Bronchial epithelial cell (primary cell): Measurements from ENCODE around the gene MRPS10. TPM values are rescaled to one million over a fixed set of nuclear protein-coding genes. Genes with fewer than 3 reads are reported as not detected.
"Not testable (repeated sequence)": the region's sequence is repeated elsewhere in the genome, so short reads cannot be mapped to it uniquely, and the experiment has no call there.

Experiments
- DNase-seq: peaks from one replicate; pipeline ENCODE4 v3.0.0-alpha.2; 2010; ENCODE audit warnings: low read depth
- FAIRE-seq: peaks from 2 replicates; lab custom pipeline; 2011; peaks lifted over from hg19 to GRCh38; lab: Jason Lieb, UNC
- H3K27me3 ChIP-seq: 2 replicates; pipeline ENCODE4 v1.5.1; 2011; ENCODE audit warnings: low read length; ENCODE audit not compliant: control insufficient read depth, insufficient read depth
- H3K36me3 ChIP-seq: 2 replicates; pipeline ENCODE4 v1.5.1; 2011; ENCODE audit warnings: low read length; ENCODE audit not compliant: control insufficient read depth, insufficient read depth
- H3K4me3 ChIP-seq: 2 replicates; pipeline ENCODE4 v1.5.1; 2011; ENCODE audit warnings: mild to moderate bottlenecking, low read depth, low read length, control low read depth
- CTCF ChIP-seq: IDR thresholded peaks from 2 replicates; pipeline ENCODE4 v1.5.1; 2011; ENCODE audit warnings: mild to moderate bottlenecking, moderate library complexity, low read length, control low read depth, inconsistent platforms; ENCODE audit not compliant: insufficient read depth, severe bottlenecking
- total RNA-seq: library from RNA; depleted of rRNA; stranded (reverse); fragments of >200 nt; gene quantifications from 2 replicates; pipeline ENCODE4 v1.2.1, GENCODE V29; 2014

MRPS10 gene
- total RNA-seq, 1 donor from 2014 or later: 71.6 TPM

- no peak for TF ChIP-seq CTCF
Measured at GRCh38 chr6:42194056-42194455, 23.6 kb downstream of the MRPS10 start.

GRCh38 chr6:42193491-42193894 is 24.2 kb downstream of the MRPS10 start:
- no peaks in the 10 kb centered on the region for H3K27me3 ChIP-seq
- TF ChIP-seq CTCF: no peak
- FAIRE-seq: no peak
- H3K36me3 ChIP-seq: no peaks in the 10 kb centered on the region
- H3K4me3 ChIP-seq: no peak overlapping the region
- DNase-seq: peak; percentile 76

More at GRCh38 chr6:42194056-42194455, 23.6 kb downstream of the MRPS10 start:
- FAIRE-seq (no peak), DNase-seq (no peak)
- Histone ChIP-seq H3K27me3 (no peaks in the 10 kb centered on the region), H3K36me3 (no peaks in the 10 kb centered on the region), H3K4me3 (no peak overlapping the region)

- FAIRE-seq, H3K4me3 ChIP-seq, H3K36me3 ChIP-seq, H3K27me3 ChIP-seq: not testable (repeated sequence)
- peak; percentile 60 for DNase-seq
Measured at GRCh38 chr6:42192385-42192784, 25.3 kb downstream of the MRPS10 start.

- H3K4me3 ChIP-seq: no peak overlapping the region
- DNase-seq (peak; percentile 31), FAIRE-seq (no peak)
- no peak for TF ChIP-seq CTCF
- H3K27me3 ChIP-seq: no peaks in the 10 kb centered on the region
- H3K36me3 ChIP-seq: no peaks in the 10 kb centered on the region
Measured at GRCh38 chr6:42190554-42191183, 27.0 kb downstream of the MRPS10 start.

GRCh38 chr6:42188406-42188805 is 29.3 kb downstream of the MRPS10 start:
- no peak overlapping the region for H3K4me3 ChIP-seq
- no peak for FAIRE-seq
- no peak for DNase-seq
- no peak for TF ChIP-seq CTCF
- H3K27me3 ChIP-seq: no peaks in the 10 kb centered on the region
- H3K36me3 ChIP-seq: no peaks in the 10 kb centered on the region

- H3K36me3 ChIP-seq: no peaks in the 10 kb centered on the region
- no peak for TF ChIP-seq CTCF
- DNase-seq: no peak
- H3K27me3 ChIP-seq: no peaks in the 10 kb centered on the region
- H3K4me3 ChIP-seq: no peak overlapping the region
- no peak for FAIRE-seq
Measured at GRCh38 chr6:42185597-42185996, 32.1 kb downstream of the MRPS10 start.
